ENCODE results near the gene HDAC4.

The HDAC4 gene

GRCh38 chr2:239119346-239120126 lies 281.3 kb downstream of the HDAC4 start:
- no peak for DNase-seq (ENCODE audit: extremely low spot score)
- ChIA-PET CTCF (no interaction called here), POLR2A (no interaction called here)
- TF ChIP-seq CTBP1 (IDR thresholded peaks at IDR 0.05; ENCODE audit: borderline replicate concordance) (no peak), ARNT (IDR thresholded peaks at IDR 0.05) (no peak), SP1 (IDR thresholded peaks at IDR 0.05) (no peak), LEF1 (IDR thresholded peaks at IDR 0.05; ENCODE audit: borderline replicate concordance) (no peak), FOXK2 (IDR thresholded peaks at IDR 0.05) (no peak), BHLHE40 (IDR thresholded peaks at IDR 0.05; ENCODE audit: borderline replicate concordance) (no peak), NFRKB (IDR thresholded peaks at IDR 0.05) (no peak), TARDBP (IDR thresholded peaks at IDR 0.05) (no peak), ZNF384 (IDR thresholded peaks at IDR 0.05) (no peak), SUZ12 (IDR thresholded peaks at IDR 0.05) (no peak), ELF4 (IDR thresholded peaks at IDR 0.05) (no peak), FOXM1 (IDR thresholded peaks at IDR 0.05; ENCODE audit: borderline replicate concordance) (no peak), PKNOX1 (IDR thresholded peaks at IDR 0.05) (no peak), L3MBTL2 (conservative IDR thresholded peaks at IDR 0.05) (no peak), FOXA1 (IDR thresholded peaks at IDR 0.05) (no peak), HDGF (IDR thresholded peaks at IDR 0.05; ENCODE audit: borderline replicate concordance) (no peak)

- DNase-seq (ENCODE audit: extremely low spot score): no peak
- TF ChIP-seq FOXA1 (IDR thresholded peaks at IDR 0.05) (no peak), FOXK2 (IDR thresholded peaks at IDR 0.05) (no peak), LEF1 (IDR thresholded peaks at IDR 0.05; ENCODE audit: borderline replicate concordance) (no peak), HDGF (IDR thresholded peaks at IDR 0.05; ENCODE audit: borderline replicate concordance) (no peak), ZNF384 (IDR thresholded peaks at IDR 0.05) (no peak), PKNOX1 (IDR thresholded peaks at IDR 0.05) (no peak), CTBP1 (IDR thresholded peaks at IDR 0.05; ENCODE audit: borderline replicate concordance) (no peak), FOXM1 (IDR thresholded peaks at IDR 0.05; ENCODE audit: borderline replicate concordance) (no peak), NFRKB (IDR thresholded peaks at IDR 0.05) (no peak), SP1 (IDR thresholded peaks at IDR 0.05) (no peak), TARDBP (IDR thresholded peaks at IDR 0.05) (no peak), L3MBTL2 (conservative IDR thresholded peaks at IDR 0.05) (no peak), ELF4 (IDR thresholded peaks at IDR 0.05) (no peak), BHLHE40 (IDR thresholded peaks at IDR 0.05; ENCODE audit: borderline replicate concordance) (no peak)
- CTCF ChIA-PET: no interaction called here
- POLR2A ChIA-PET: no interaction called here
Measured at GRCh38 chr2:239118675-239119211, 282.1 kb downstream of the HDAC4 start.

GRCh38 chr2:239118264-239118663 lies 282.6 kb downstream of the HDAC4 start:
- TF ChIP-seq FOXA1 (IDR thresholded peaks at IDR 0.05): no peak
- no peak for TF ChIP-seq BHLHE40 (IDR thresholded peaks at IDR 0.05; ENCODE audit: borderline replicate concordance)
- DNase-seq (ENCODE audit: extremely low spot score): no peak
- CTCF ChIA-PET: no interaction called here
- POLR2A ChIA-PET: no interaction called here

- ChIA-PET CTCF (no interaction called here), POLR2A (no interaction called here)
- TF ChIP-seq SUZ12 (IDR thresholded peaks at IDR 0.05): no peak
- TF ChIP-seq ARNT (IDR thresholded peaks at IDR 0.05): no peak
- no peak for TF ChIP-seq BHLHE40 (IDR thresholded peaks at IDR 0.05; ENCODE audit: borderline replicate concordance)
- no peak for TF ChIP-seq FOXA1 (IDR thresholded peaks at IDR 0.05)
Measured at GRCh38 chr2:239117831-239118230, 283.0 kb downstream of the HDAC4 start.

GRCh38 chr2:239116456-239117246 lies 284.2 kb downstream of the HDAC4 start:
- no peak for DNase-seq (ENCODE audit: extremely low spot score)
- TF ChIP-seq TARDBP (IDR thresholded peaks at IDR 0.05) (no peak), CTBP1 (IDR thresholded peaks at IDR 0.05; ENCODE audit: borderline replicate concordance) (no peak), BHLHE40 (IDR thresholded peaks at IDR 0.05; ENCODE audit: borderline replicate concordance) (no peak), FOXK2 (IDR thresholded peaks at IDR 0.05) (no peak), HDGF (IDR thresholded peaks at IDR 0.05; ENCODE audit: borderline replicate concordance) (no peak), FOXA1 (IDR thresholded peaks at IDR 0.05) (no peak), LEF1 (IDR thresholded peaks at IDR 0.05; ENCODE audit: borderline replicate concordance) (no peak), ARNT (IDR thresholded peaks at IDR 0.05) (no peak), L3MBTL2 (conservative IDR thresholded peaks at IDR 0.05) (no peak), FOXM1 (IDR thresholded peaks at IDR 0.05; ENCODE audit: borderline replicate concordance) (no peak), ZNF384 (IDR thresholded peaks at IDR 0.05) (no peak), PKNOX1 (IDR thresholded peaks at IDR 0.05) (no peak), SP1 (IDR thresholded peaks at IDR 0.05) (no peak), SUZ12 (IDR thresholded peaks at IDR 0.05) (no peak), NFRKB (IDR thresholded peaks at IDR 0.05) (no peak), ELF4 (IDR thresholded peaks at IDR 0.05) (no peak)
- CTCF ChIA-PET: interaction anchor here (0.6 kb wide), 1 partner anchor 23 kb away, joined by 4 read pairs; no protein-coding TSS in a partner anchor
- POLR2A ChIA-PET: no interaction called here

More at GRCh38 chr2:239117831-239118230, 283.0 kb downstream of the HDAC4 start:
- no peak for DNase-seq (ENCODE audit: extremely low spot score)

Data from HEK293T (cell line).